Esophagus muscularis mucosa (tissue), 4 donors: Measurements from ENCODE around the gene PPM1F.

ENCODE experiments used
- EP300 ChIP-seq: sonication (generic); formaldehyde crosslinking; IDR thresholded peaks from one replicate; pipeline ENCODE4 v1.6.1; 2017; ENCODE audit warnings: antibody characterized with exemption
- POLR2A ChIP-seq: fragments of 450-650 bp; IDR thresholded peaks from one replicate; pipeline ENCODE4 v1.6.1; 2017; ENCODE audit warnings: antibody characterized with exemption, moderate library complexity, mild to moderate bottlenecking, low read depth
- POLR2AphosphoS5 ChIP-seq, 2 donors: sonication (generic); formaldehyde crosslinking; IDR thresholded peaks; one replicate each; pipeline ENCODE4 v1.6.1; 2017; ENCODE audit warnings: antibody characterized with exemption in 2 of 2
- TF ChIP-seq, protein P1 (sequence below), 3 experiments: fragments of 200-600 bp in 2 of 3; fragments of 450-650 bp in 1 of 3; sonication (generic) in 2 of 3; IDR thresholded peaks; one replicate each; pipeline ENCODE4 v1.5.1; 2017 to 2019; ENCODE audit warnings: antibody characterized with exemption in 3 of 3, mild to moderate bottlenecking in 2 of 3, moderate library complexity in 1 of 3

DNA sequence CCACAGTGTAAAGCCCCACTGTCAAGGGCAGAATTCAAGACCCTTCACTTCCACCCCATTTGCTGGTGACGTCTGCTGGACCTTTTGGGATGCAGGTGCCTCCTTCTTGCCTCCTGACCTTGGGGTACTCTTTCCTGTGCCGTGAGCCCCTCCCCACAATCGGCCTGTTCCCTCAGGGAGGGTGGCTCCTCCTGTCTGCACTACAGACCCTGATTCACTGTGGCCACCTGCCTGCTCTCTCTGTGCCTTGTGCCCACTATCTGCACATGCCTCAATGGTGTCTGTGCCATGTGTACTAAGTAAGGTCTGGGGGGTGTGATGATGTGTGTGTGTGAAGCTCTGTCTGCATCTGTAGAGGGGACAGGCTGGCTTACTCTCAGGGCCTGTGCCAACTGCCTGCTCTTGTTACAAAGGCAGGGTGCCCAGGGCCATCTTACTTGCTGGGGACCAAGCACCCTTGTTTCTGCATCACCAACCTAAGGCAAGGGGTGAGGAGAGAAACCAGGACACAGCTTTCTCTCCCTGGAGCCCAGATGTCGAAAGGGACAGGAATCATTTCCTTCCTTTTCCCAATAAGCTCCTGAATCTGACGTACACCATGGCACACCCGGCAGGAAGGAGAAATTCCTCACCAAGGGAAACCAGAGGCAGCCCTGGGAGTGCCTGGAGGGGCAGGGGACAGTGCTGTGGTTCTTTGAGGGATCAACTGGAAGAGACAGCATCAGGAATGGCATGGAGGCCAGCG, 3.7 kb downstream of the PPM1F start:
- TF ChIP-seq, protein P1, sequence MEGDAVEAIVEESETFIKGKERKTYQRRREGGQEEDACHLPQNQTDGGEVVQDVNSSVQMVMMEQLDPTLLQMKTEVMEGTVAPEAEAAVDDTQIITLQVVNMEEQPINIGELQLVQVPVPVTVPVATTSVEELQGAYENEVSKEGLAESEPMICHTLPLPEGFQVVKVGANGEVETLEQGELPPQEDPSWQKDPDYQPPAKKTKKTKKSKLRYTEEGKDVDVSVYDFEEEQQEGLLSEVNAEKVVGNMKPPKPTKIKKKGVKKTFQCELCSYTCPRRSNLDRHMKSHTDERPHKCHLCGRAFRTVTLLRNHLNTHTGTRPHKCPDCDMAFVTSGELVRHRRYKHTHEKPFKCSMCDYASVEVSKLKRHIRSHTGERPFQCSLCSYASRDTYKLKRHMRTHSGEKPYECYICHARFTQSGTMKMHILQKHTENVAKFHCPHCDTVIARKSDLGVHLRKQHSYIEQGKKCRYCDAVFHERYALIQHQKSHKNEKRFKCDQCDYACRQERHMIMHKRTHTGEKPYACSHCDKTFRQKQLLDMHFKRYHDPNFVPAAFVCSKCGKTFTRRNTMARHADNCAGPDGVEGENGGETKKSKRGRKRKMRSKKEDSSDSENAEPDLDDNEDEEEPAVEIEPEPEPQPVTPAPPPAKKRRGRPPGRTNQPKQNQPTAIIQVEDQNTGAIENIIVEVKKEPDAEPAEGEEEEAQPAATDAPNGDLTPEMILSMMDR (IDR thresholded peaks at IDR 0.05) = no peak
- TF ChIP-seq POLR2A (no peak), POLR2AphosphoS5 (IDR thresholded peaks at IDR 0.05) (no peak), EP300 (no peak)
